Mesodermal cell (in vitro differentiated cells): ENCODE results near the gene C5orf46.

Experiments used
- H3K27ac ChIP-seq: 2 replicates; pipeline ENCODE4 v1.7.0; 2013; ENCODE audit warnings: mild to moderate bottlenecking, low read depth, low read length, moderate library complexity; ENCODE audit not compliant: severe bottlenecking
- H3K36me3 ChIP-seq: 2 replicates; pipeline ENCODE4 v1.7.1; 2013; ENCODE audit warnings: mild to moderate bottlenecking, low read length, moderate library complexity; ENCODE audit not compliant: control insufficient read depth, insufficient read depth
- H3K4me1 ChIP-seq: one replicate; pipeline ENCODE4 v1.7.1; 2013; ENCODE audit warnings: mild to moderate bottlenecking, low read length; ENCODE audit not compliant: insufficient read depth, control insufficient read depth, poor library complexity, severe bottlenecking
- H3K4me3 ChIP-seq: 2 replicates; pipeline ENCODE4 v1.7.0; 2013; ENCODE audit warnings: low read length, control low read depth, mild to moderate bottlenecking; ENCODE audit not compliant: insufficient read depth, poor library complexity, severe bottlenecking; ENCODE audit errors: extremely low read depth
- H3K9me3 ChIP-seq: 2 replicates; pipeline ENCODE4 v1.7.1; 2013; ENCODE audit warnings: mild to moderate bottlenecking, low read length, moderate library complexity; ENCODE audit not compliant: control insufficient read depth
- WGBS, 2 experiments: methylation state at CpG; one replicate each; pipeline ENCODE4 v1.1.5; 2013; ENCODE audit warnings: missing lambda C conversion rate in 2 of 2; ENCODE audit not compliant: insufficient coverage in 2 of 2; 5-methylcytosine and 5-hydroxymethylcytosine counted together

The C5orf46 gene

GRCh38 chr5:147893820-147894219 is 12.5 kb downstream of the C5orf46 start:
- Histone ChIP-seq H3K36me3 (no peaks in the 10 kb centered on the region), H3K27ac (no peak overlapping the region), H3K4me1 (no peaks in the 10 kb centered on the region), H3K9me3 (no peaks in the 10 kb centered on the region), H3K4me3 (no peak overlapping the region)
- 58% methylated on average over 2 of the region's 2 CpGs; no CpG with 5 or more reads in 1 of the 2 experiments for WGBS, 2 experiments

- H3K27ac ChIP-seq = no peak overlapping the region
- 63 to 90% methylated on average over 1 of the region's 3 CpGs for WGBS, 2 experiments
These were observed 13.5 kb downstream of the C5orf46 start for GRCh38 chr5:147892696-147893296.

DNA sequence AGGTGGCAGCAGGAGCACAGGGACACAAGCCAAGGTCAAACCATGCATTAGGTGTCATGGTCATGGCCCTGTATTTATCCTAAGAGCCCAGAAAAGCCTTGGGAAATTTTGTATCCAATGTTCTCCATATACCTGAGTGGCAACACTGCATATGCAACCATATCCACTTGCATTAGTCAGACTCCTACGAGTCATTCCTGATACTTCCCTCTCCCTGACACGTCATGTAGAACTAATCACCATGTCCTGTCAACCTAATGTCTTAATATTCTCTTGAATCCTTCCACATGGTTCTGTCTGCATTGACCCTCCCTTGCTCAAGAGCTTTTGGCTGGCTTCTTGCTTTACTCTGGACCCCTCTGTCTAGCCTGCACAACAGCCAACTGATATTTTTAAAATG is 18.4 kb downstream of the C5orf46 start:
- Histone ChIP-seq H3K36me3 (no peaks in the 10 kb centered on the region), H3K4me1 (peaks cover 3% of the 10 kb centered on the region), H3K9me3 (no peaks in the 10 kb centered on the region), H3K4me3 (no peak overlapping the region), H3K27ac (no peak overlapping the region)
- 91% methylated on average over 2 of the region's 2 CpGs for WGBS, 2 experiments

More at GRCh38 chr5:147892696-147893296, 13.5 kb downstream of the C5orf46 start:
- H3K4me1 ChIP-seq = no peaks in the 10 kb centered on the region
- no peaks in the 10 kb centered on the region for H3K36me3 ChIP-seq
- H3K9me3 ChIP-seq = no peaks in the 10 kb centered on the region
- no peak overlapping the region for H3K4me3 ChIP-seq

GRCh38 chr5:147887026-147887627 is 19.2 kb downstream of the C5orf46 start:
- H3K4me3 ChIP-seq = no peak overlapping the region
- H3K36me3 ChIP-seq = no peaks in the 10 kb centered on the region
- no peak overlapping the region for H3K27ac ChIP-seq
- peaks cover 6% of the 10 kb centered on the region for H3K4me1 ChIP-seq
- no CpG with 5 or more reads among the region's 3 CpGs for WGBS, 2 experiments
- H3K9me3 ChIP-seq = no peaks in the 10 kb centered on the region

- 78% methylated on average over 5 to 6 of the region's 6 CpGs for WGBS, 2 experiments
- no peaks in the 10 kb centered on the region for H3K36me3 ChIP-seq
- H3K4me1 ChIP-seq = peaks cover 6% of the 10 kb centered on the region
- no peak overlapping the region for H3K4me3 ChIP-seq
- H3K9me3 ChIP-seq = no peaks in the 10 kb centered on the region
- H3K27ac ChIP-seq = peak overlapping the region; percentile 87
These were observed 23.6 kb downstream of the C5orf46 start for GRCh38 chr5:147882586-147883313.

DNA sequence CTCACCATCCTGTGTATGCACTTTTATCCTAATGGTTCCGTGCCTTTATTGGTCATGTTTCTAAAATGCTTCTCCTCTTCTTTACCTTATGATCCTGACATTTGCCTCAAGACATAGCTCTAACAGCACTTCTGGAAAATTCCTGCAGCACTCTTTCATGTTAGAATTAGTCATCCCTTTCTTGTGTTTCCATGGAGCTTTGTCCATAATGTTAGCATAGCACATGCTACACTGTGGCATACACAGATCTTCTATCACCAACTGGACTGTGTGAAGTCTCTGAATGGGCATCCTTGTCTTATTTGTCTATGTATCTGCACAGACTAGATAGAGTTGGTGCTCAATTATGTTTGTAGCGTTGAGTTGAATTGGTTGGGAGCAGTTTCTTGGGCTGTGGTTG is 25.9 kb downstream of the C5orf46 start:
- Histone ChIP-seq H3K36me3 (no peaks in the 10 kb centered on the region), H3K4me3 (no peak overlapping the region), H3K4me1 (peaks cover 6% of the 10 kb centered on the region), H3K9me3 (no peaks in the 10 kb centered on the region), H3K27ac (no peak overlapping the region)
- 92 to 93% methylated on average over 1 to 2 of the region's 2 CpGs for WGBS, 2 experiments

GRCh38 chr5:147879784-147880183 is 26.6 kb downstream of the C5orf46 start:
- Histone ChIP-seq H3K4me3 (no peak overlapping the region), H3K9me3 (no peaks in the 10 kb centered on the region), H3K36me3 (no peaks in the 10 kb centered on the region), H3K27ac (no peak overlapping the region), H3K4me1 (peaks cover 6% of the 10 kb centered on the region)
- WGBS, 2 experiments = 100% methylated on average over 1 of the region's 3 CpGs; no CpG with 5 or more reads in 1 of the 2 experiments

DNA sequence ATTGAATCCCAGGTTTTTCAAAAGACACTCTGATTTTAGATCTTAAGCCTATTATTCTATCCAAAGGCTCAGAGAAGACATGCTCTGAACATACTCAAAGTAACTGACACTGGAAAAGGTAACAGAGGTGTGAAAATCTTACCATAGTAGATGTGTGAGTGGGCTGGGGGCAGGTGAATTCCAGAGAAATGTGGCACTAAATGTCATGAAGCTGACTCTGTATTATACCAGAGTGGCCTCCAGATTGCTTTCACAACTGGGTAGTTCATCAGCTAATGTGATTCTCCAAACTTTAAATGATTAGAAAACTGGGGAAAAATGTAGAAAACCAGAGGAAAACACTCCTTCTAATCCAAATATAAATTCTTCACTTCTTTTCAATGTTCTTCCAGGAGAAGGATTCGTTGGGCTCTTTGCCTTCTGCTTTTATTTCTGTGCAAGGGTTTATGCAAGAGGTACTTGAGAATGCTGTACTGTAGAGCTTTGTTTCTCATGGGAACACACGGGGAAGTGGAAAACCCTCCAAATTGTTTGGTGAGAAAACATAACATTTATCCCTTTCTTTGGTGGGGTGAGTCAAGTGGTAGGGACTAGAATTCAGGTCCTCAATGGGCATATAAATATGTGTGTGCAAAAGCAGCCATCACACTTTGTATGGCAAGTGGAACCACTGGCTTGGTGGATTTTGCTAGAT is 28.1 kb downstream of the C5orf46 start, which contains the start of gene SCGB3A2:
TSS of gene SCGB3A2 (plus strand) at position 646 of the 694 bp plus-strand sequence. CDS start 93 bp downstream, outside the sequence.
- H3K4me3 ChIP-seq = no peak within 1 kb of the TSS
- H3K4me1 ChIP-seq = peaks cover 6% of the 10 kb centered on the region
- H3K36me3 ChIP-seq = no peaks in the 10 kb centered on the region
- no peaks in the 10 kb centered on the region for H3K9me3 ChIP-seq
- WGBS, 2 experiments = 75% methylated on average over 2 of the region's 2 CpGs; no CpG with 5 or more reads in 1 of the 2 experiments
- no peak within 1 kb of the TSS for H3K27ac ChIP-seq

DNA sequence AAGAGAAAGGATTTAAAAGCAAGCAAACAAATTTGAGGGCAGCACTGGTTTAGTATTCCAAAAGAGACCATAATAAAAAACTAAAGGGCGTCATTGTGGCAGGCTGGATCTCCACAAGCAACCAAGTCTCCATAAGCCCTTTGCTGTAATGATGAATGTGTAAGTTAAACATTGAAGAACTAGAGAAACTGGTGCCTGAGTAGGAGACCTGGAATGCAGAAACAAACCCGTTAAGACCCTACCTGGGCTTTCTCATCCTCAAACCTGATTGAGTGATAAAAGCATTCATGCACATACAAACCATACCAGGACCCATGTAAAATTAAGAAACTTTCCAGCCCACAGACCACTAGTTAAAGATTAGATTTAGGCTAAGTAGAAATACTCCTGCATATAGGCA is 29.7 kb downstream of the C5orf46 start:
- WGBS, 2 experiments = no CpG with 5 or more reads among the region's 2 CpGs
- Histone ChIP-seq H3K9me3 (no peaks in the 10 kb centered on the region), H3K4me1 (no peaks in the 10 kb centered on the region), H3K36me3 (no peaks in the 10 kb centered on the region), H3K27ac (no peak overlapping the region), H3K4me3 (no peak overlapping the region)

DNA sequence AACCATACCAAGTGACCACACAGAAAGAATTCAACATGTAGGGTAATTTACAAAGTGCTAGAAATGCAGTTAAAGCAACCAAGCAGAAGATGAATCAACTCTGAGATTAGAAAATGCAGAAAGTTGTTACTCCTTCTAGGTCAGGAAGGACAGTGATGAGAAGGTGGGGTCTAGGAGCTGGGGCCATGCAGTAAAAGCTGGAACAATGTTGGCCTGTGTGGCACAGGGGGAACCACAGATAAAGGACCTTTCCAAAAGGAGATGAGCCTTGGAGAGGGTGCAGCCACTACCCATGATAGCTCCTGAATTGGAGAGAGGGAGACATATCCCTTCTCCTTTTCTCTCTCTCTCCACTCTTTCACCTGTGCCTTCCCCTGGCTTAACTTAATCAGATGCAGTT is 30.2 kb downstream of the C5orf46 start:
- Histone ChIP-seq H3K36me3 (no peaks in the 10 kb centered on the region), H3K4me3 (no peak overlapping the region), H3K4me1 (no peaks in the 10 kb centered on the region), H3K27ac (no peak overlapping the region), H3K9me3 (no peaks in the 10 kb centered on the region)
